Glomerular endothelial cell (primary cell): ENCODE data around the gene CLEC4G. TPM values are rescaled to one million over a fixed set of nuclear protein-coding genes. Genes with fewer than 3 reads are reported as not detected.

Source experiments
- DNase-seq: peaks from one replicate; pipeline ENCODE4 v3.0.0-alpha.2; 2011; ENCODE audit warnings: low read depth, low spot score; ENCODE audit errors: extremely low read depth
- total RNA-seq: library from RNA; depleted of rRNA; stranded (reverse); fragments of >200 nt; gene quantifications from 2 replicates; pipeline ENCODE4 v1.2.3, GENCODE V29; 2015

CLEC4G gene
- total RNA-seq, 1 donor from 2014 or later, result not detected

- DNase-seq, result no peak
These were observed 2.1 kb downstream of the CLEC4G start for GRCh38 chr19:7729831-7730285.

- no peak for DNase-seq
These were observed 2.7 kb downstream of the CLEC4G start for GRCh38 chr19:7729211-7729610.

GRCh38 chr19:7725791-7726190 is 6.1 kb downstream of the CLEC4G start:
- no peak for DNase-seq

GRCh38 chr19:7722231-7722651 is 9.7 kb downstream of the CLEC4G start:
- DNase-seq, result no peak

- no peak for DNase-seq
These were observed 11.6 kb downstream of the CLEC4G start for GRCh38 chr19:7720351-7720750.

GRCh38 chr19:7718668-7719067 is 13.2 kb downstream of the CLEC4G start:
- DNase-seq, result no peak

GRCh38 chr19:7716762-7717161 is 15.1 kb downstream of the CLEC4G start:
- no peak for DNase-seq

GRCh38 chr19:7715671-7716070 is 16.2 kb downstream of the CLEC4G start:
- no peak for DNase-seq

GRCh38 chr19:7710616-7711015 is 21.3 kb downstream of the CLEC4G start:
- DNase-seq, result no peak

GRCh38 chr19:7709932-7710460 is 21.9 kb downstream of the CLEC4G start:
- DNase-seq, result no peak

- no peak for DNase-seq
These were observed 24.9 kb downstream of the CLEC4G start for GRCh38 chr19:7706955-7707456.

GRCh38 chr19:7706188-7706954 is 25.5 kb downstream of the CLEC4G start:
- no peak for DNase-seq

- DNase-seq, result no peak
These were observed 26.3 kb downstream of the CLEC4G start for GRCh38 chr19:7705387-7706187.

- DNase-seq, result no peak
These were observed 27.4 kb downstream of the CLEC4G start for GRCh38 chr19:7704280-7705060.

- DNase-seq, result no peak
These were observed 28.6 kb downstream of the CLEC4G start for GRCh38 chr19:7703332-7703731.

- DNase-seq, result no peak
These were observed 30.1 kb downstream of the CLEC4G start, which contains the start of gene FCER2 for GRCh38 chr19:7701654-7702457. Gene FCER2 (minus strand): TSS chr19:7702131. CDS start chr19:7699760, 2,371 bp downstream.

- no peak for DNase-seq
These were observed 30.8 kb downstream of the CLEC4G start for GRCh38 chr19:7701049-7701653.

GRCh38 chr19:7699417-7700401 is 32.2 kb downstream of the CLEC4G start:
- no peak for DNase-seq
